WTC11 (cell line): ENCODE data around the gene FCSK. TPM values are rescaled to one million over a fixed set of nuclear protein-coding genes. Genes with fewer than 3 reads are reported as not detected.

ENCODE experiments used
- CREM ChIP-seq: sonication (generic); formaldehyde crosslinking; IDR thresholded peaks from 2 replicates; pipeline ENCODE4 v1.8.1; 2022; ENCODE audit warnings: mild to moderate bottlenecking, missing genetic modification reagents, moderate library complexity
- E2F5 ChIP-seq: sonication (generic); formaldehyde crosslinking; IDR thresholded peaks from 2 replicates; pipeline ENCODE4 v1.8.1; 2022; ENCODE audit warnings: mild to moderate bottlenecking, moderate library complexity, missing genetic modification reagents
- FOXJ3 ChIP-seq: sonication (generic); formaldehyde crosslinking; IDR thresholded peaks from 2 replicates; pipeline ENCODE4 v1.9.0; 2021; ENCODE audit warnings: missing genetic modification reagents, mild to moderate bottlenecking, borderline replicate concordance
- JAZF1 ChIP-seq: fragments of 250-450 bp; sonication (Bioruptor Pico); IDR thresholded peaks from 2 replicates; pipeline ENCODE4 v1.9.0; 2021; ENCODE audit warnings: moderate library complexity, mild to moderate bottlenecking, inconsistent platforms
- JUN ChIP-seq: sonication (generic); formaldehyde crosslinking; IDR thresholded peaks from 2 replicates; pipeline ENCODE4 v1.8.0; 2023; ENCODE audit warnings: mild to moderate bottlenecking, missing genetic modification reagents
- SOX15 ChIP-seq: fragments of 250-450 bp; sonication (Bioruptor Pico); IDR thresholded peaks from 2 replicates; pipeline ENCODE4 v1.9.0; 2021; ENCODE audit warnings: mild to moderate bottlenecking
- SP1 ChIP-seq: sonication (generic); formaldehyde crosslinking; conservative IDR thresholded peaks from 2 replicates; pipeline ENCODE4 v1.8.1; 2022; ENCODE audit warnings: missing genetic modification reagents
- TCF7 ChIP-seq: sonication (generic); formaldehyde crosslinking; IDR thresholded peaks from 2 replicates; pipeline ENCODE4 v1.8.0; 2022; ENCODE audit warnings: mild to moderate bottlenecking, low read depth, missing genetic modification reagents, moderate library complexity
- TEAD4 ChIP-seq: sonication (generic); formaldehyde crosslinking; IDR thresholded peaks from 2 replicates; pipeline ENCODE4 v1.8.0; 2022; ENCODE audit warnings: mild to moderate bottlenecking, missing genetic modification reagents
- USF1 ChIP-seq: sonication (generic); formaldehyde crosslinking; IDR thresholded peaks from 2 replicates; pipeline ENCODE4 v1.8.0; 2022; ENCODE audit warnings: mild to moderate bottlenecking, missing genetic modification reagents
- ZBTB21 ChIP-seq: sonication (generic); formaldehyde crosslinking; IDR thresholded peaks from 2 replicates; pipeline ENCODE4 v1.8.1; 2023; ENCODE audit warnings: mild to moderate bottlenecking, missing genetic modification reagents, borderline replicate concordance
- ZBTB43 ChIP-seq: sonication (generic); formaldehyde crosslinking; IDR thresholded peaks from 2 replicates; pipeline ENCODE4 v1.8.1; 2023; ENCODE audit warnings: mild to moderate bottlenecking, missing genetic modification reagents
- ZNF121 ChIP-seq: sonication (generic); formaldehyde crosslinking; IDR thresholded peaks from 2 replicates; pipeline ENCODE4 v1.8.0; 2023; ENCODE audit warnings: missing genetic modification reagents
- ZNF219 ChIP-seq: sonication (generic); formaldehyde crosslinking; IDR thresholded peaks from 2 replicates; pipeline ENCODE4 v1.8.0; 2023; ENCODE audit warnings: missing genetic modification reagents, mild to moderate bottlenecking, borderline replicate concordance
- ZNF232 ChIP-seq: sonication (generic); formaldehyde crosslinking; IDR thresholded peaks from 2 replicates; pipeline ENCODE4 v1.8.0; 2022; ENCODE audit warnings: mild to moderate bottlenecking, missing genetic modification reagents
- ZNF263 ChIP-seq: sonication (generic); formaldehyde crosslinking; IDR thresholded peaks from 2 replicates; pipeline ENCODE4 v1.8.1; 2022; ENCODE audit warnings: low read depth, mild to moderate bottlenecking, moderate library complexity, missing genetic modification reagents
- ZNF317 ChIP-seq: sonication (generic); formaldehyde crosslinking; IDR thresholded peaks from 2 replicates; pipeline ENCODE4 v1.8.1; 2023; ENCODE audit warnings: low read depth, mild to moderate bottlenecking, moderate library complexity, missing genetic modification reagents, borderline replicate concordance
- ZNF396 ChIP-seq: fragments of 250-450 bp; sonication (Bioruptor Pico); IDR thresholded peaks from 2 replicates; pipeline ENCODE4 v1.8.0; 2021; ENCODE audit warnings: mild to moderate bottlenecking, moderate library complexity, borderline replicate concordance
- ZNF416 ChIP-seq: fragments of 250-450 bp; sonication (Bioruptor Pico); IDR thresholded peaks from 2 replicates; pipeline ENCODE4 v1.9.0; 2021; ENCODE audit warnings: mild to moderate bottlenecking, inconsistent platforms
- total RNA-seq: library from RNA; stranded (reverse); gene quantifications from 3 replicates; pipeline ENCODE4 v1.2.3, GENCODE V29; 2021
- TF ChIP-seq, protein P1 (sequence below): sonication (generic); formaldehyde crosslinking; IDR thresholded peaks from 2 replicates; pipeline ENCODE4 v1.8.1; 2023; ENCODE audit warnings: mild to moderate bottlenecking, missing genetic modification reagents, moderate library complexity
- TF ChIP-seq, protein P2 (sequence below): fragments of 250-450 bp; sonication (Bioruptor Pico); IDR thresholded peaks from 2 replicates; pipeline ENCODE4 v1.9.0; 2021; ENCODE audit warnings: mild to moderate bottlenecking
- TF ChIP-seq, protein P3 (sequence below): sonication (generic); formaldehyde crosslinking; conservative IDR thresholded peaks from 2 replicates; pipeline ENCODE4 v1.8.1; 2023; ENCODE audit warnings: mild to moderate bottlenecking, low read depth, missing genetic modification reagents, moderate library complexity
- TF ChIP-seq, protein P4 (sequence below): sonication (generic); formaldehyde crosslinking; IDR thresholded peaks from 2 replicates; pipeline ENCODE4 v1.8.1; 2023; ENCODE audit warnings: mild to moderate bottlenecking, missing genetic modification reagents, borderline replicate concordance
- TF ChIP-seq, protein P5 (sequence below): fragments of 250-450 bp; sonication (Bioruptor Pico); IDR thresholded peaks from 2 replicates; pipeline ENCODE4 v1.9.0; 2021; ENCODE audit warnings: moderate library complexity, mild to moderate bottlenecking, inconsistent platforms, borderline replicate concordance
- TF ChIP-seq, protein P6 (sequence below): sonication (generic); formaldehyde crosslinking; IDR thresholded peaks from 2 replicates; pipeline ENCODE4 v1.8.0; 2023; ENCODE audit warnings: mild to moderate bottlenecking, missing genetic modification reagents

The FCSK gene
- total RNA-seq, 1 experiment from 2014 or later, result 10.6 TPM

GRCh38 chr16:70523743-70524398 is 69.5 kb downstream of the FCSK start, which contains the start of gene SF3B3 (continued):
- TF ChIP-seq ZBTB43 (CRISPR knock-in tag) (no peak), FOXJ3 (no peak), ZNF396 (no peak), USF1 (no peak), ZNF219 (no peak), JUN (0 out of 2 replicates have a peak, but pooled peaks have one; percentile 8), ZBTB21 (CRISPR knock-in tag) (no peak), TCF7 (CRISPR knock-in tag) (no peak), TEAD4 (CRISPR knock-in tag) (no peak), CREM (no peak), E2F5 (CRISPR knock-in tag) (no peak), ZNF317 (CRISPR knock-in tag) (no peak), SP1 (CRISPR knock-in tag) (no peak), JAZF1 (CRISPR knock-in tag) (no peak), ZNF232 (CRISPR knock-in tag) (no peak), SOX15 (CRISPR knock-in tag) (no peak), ZNF263 (CRISPR knock-in tag) (no peak), ZNF121 (no peak), ZNF416 (CRISPR knock-in tag) (peak; percentile 46; the same call in 1 of the 2 replicates)
- TF ChIP-seq, protein P1, sequence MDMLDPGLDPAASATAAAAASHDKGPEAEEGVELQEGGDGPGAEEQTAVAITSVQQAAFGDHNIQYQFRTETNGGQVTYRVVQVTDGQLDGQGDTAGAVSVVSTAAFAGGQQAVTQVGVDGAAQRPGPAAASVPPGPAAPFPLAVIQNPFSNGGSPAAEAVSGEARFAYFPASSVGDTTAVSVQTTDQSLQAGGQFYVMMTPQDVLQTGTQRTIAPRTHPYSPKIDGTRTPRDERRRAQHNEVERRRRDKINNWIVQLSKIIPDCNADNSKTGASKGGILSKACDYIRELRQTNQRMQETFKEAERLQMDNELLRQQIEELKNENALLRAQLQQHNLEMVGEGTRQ (CRISPR knock-in tag), result no peak
- TF ChIP-seq, protein P2, sequence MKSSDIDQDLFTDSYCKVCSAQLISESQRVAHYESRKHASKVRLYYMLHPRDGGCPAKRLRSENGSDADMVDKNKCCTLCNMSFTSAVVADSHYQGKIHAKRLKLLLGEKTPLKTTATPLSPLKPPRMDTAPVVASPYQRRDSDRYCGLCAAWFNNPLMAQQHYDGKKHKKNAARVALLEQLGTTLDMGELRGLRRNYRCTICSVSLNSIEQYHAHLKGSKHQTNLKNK (CRISPR knock-in tag), result no peak
- TF ChIP-seq, protein P3, sequence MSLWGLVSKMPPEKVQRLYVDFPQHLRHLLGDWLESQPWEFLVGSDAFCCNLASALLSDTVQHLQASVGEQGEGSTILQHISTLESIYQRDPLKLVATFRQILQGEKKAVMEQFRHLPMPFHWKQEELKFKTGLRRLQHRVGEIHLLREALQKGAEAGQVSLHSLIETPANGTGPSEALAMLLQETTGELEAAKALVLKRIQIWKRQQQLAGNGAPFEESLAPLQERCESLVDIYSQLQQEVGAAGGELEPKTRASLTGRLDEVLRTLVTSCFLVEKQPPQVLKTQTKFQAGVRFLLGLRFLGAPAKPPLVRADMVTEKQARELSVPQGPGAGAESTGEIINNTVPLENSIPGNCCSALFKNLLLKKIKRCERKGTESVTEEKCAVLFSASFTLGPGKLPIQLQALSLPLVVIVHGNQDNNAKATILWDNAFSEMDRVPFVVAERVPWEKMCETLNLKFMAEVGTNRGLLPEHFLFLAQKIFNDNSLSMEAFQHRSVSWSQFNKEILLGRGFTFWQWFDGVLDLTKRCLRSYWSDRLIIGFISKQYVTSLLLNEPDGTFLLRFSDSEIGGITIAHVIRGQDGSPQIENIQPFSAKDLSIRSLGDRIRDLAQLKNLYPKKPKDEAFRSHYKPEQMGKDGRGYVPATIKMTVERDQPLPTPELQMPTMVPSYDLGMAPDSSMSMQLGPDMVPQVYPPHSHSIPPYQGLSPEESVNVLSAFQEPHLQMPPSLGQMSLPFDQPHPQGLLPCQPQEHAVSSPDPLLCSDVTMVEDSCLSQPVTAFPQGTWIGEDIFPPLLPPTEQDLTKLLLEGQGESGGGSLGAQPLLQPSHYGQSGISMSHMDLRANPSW (CRISPR knock-in tag), result no peak
- TF ChIP-seq, protein P4, sequence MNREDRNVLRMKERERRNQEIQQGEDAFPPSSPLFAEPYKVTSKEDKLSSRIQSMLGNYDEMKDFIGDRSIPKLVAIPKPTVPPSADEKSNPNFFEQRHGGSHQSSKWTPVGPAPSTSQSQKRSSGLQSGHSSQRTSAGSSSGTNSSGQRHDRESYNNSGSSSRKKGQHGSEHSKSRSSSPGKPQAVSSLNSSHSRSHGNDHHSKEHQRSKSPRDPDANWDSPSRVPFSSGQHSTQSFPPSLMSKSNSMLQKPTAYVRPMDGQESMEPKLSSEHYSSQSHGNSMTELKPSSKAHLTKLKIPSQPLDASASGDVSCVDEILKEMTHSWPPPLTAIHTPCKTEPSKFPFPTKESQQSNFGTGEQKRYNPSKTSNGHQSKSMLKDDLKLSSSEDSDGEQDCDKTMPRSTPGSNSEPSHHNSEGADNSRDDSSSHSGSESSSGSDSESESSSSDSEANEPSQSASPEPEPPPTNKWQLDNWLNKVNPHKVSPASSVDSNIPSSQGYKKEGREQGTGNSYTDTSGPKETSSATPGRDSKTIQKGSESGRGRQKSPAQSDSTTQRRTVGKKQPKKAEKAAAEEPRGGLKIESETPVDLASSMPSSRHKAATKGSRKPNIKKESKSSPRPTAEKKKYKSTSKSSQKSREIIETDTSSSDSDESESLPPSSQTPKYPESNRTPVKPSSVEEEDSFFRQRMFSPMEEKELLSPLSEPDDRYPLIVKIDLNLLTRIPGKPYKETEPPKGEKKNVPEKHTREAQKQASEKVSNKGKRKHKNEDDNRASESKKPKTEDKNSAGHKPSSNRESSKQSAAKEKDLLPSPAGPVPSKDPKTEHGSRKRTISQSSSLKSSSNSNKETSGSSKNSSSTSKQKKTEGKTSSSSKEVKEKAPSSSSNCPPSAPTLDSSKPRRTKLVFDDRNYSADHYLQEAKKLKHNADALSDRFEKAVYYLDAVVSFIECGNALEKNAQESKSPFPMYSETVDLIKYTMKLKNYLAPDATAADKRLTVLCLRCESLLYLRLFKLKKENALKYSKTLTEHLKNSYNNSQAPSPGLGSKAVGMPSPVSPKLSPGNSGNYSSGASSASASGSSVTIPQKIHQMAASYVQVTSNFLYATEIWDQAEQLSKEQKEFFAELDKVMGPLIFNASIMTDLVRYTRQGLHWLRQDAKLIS (CRISPR knock-in tag), result no peak
- TF ChIP-seq, protein P5, sequence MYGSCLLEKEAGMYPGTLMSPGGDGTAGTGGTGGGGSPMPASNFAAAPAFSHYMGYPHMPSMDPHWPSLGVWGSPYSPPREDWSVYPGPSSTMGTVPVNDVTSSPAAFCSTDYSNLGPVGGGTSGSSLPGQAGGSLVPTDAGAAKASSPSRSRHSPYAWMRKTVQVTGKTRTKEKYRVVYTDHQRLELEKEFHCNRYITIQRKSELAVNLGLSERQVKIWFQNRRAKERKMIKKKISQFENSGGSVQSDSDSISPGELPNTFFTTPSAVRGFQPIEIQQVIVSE, result no peak
- TF ChIP-seq, protein P6, sequence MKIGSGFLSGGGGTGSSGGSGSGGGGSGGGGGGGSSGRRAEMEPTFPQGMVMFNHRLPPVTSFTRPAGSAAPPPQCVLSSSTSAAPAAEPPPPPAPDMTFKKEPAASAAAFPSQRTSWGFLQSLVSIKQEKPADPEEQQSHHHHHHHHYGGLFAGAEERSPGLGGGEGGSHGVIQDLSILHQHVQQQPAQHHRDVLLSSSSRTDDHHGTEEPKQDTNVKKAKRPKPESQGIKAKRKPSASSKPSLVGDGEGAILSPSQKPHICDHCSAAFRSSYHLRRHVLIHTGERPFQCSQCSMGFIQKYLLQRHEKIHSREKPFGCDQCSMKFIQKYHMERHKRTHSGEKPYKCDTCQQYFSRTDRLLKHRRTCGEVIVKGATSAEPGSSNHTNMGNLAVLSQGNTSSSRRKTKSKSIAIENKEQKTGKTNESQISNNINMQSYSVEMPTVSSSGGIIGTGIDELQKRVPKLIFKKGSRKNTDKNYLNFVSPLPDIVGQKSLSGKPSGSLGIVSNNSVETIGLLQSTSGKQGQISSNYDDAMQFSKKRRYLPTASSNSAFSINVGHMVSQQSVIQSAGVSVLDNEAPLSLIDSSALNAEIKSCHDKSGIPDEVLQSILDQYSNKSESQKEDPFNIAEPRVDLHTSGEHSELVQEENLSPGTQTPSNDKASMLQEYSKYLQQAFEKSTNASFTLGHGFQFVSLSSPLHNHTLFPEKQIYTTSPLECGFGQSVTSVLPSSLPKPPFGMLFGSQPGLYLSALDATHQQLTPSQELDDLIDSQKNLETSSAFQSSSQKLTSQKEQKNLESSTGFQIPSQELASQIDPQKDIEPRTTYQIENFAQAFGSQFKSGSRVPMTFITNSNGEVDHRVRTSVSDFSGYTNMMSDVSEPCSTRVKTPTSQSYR (CRISPR knock-in tag), result no peak
